ENCODE data around the gene AKT1. TPM values are rescaled to one million over a fixed set of nuclear protein-coding genes. Genes with fewer than 3 reads are reported as not detected.

AKT1 gene
- total and polyA plus RNA-seq, 2 of the 13 experiments (the other 11 are each of a cell fraction or from before 2014, with no cell fraction given) = 96.2 to 116 TPM

GRCh38 chr14:104724407-104724980 lies 71.1 kb downstream of the AKT1 start (continued):
- TF ChIP-seq HIC2 (CRISPR knock-in tag; IDR thresholded peaks at IDR 0.05; ENCODE audit: low read depth) = no peak
- no peak for TF ChIP-seq ZNF761 (CRISPR knock-in tag; conservative IDR thresholded peaks at IDR 0.05)
- TF ChIP-seq SSRP1 (CRISPR knock-in tag; IDR thresholded peaks at IDR 0.05) = no peak
- no peak for TF ChIP-seq MXD1 (CRISPR knock-in tag; IDR thresholded peaks at IDR 0.05)
- TF ChIP-seq MEIS2 (CRISPR knock-in tag; IDR thresholded peaks at IDR 0.05) = no peak
- TF ChIP-seq ADNP (CRISPR knock-in tag; IDR thresholded peaks at IDR 0.05) = no peak
- TF ChIP-seq ZNF629 (CRISPR knock-in tag; conservative IDR thresholded peaks at IDR 0.05) = no peak; the same call in 1 of the 2 replicates
- no peak for TF ChIP-seq BORCS8-MEF2B (CRISPR knock-in tag; IDR thresholded peaks at IDR 0.05)
- TF ChIP-seq ZC3H4 (CRISPR knock-in tag; IDR thresholded peaks at IDR 0.05; ENCODE audit: borderline replicate concordance) = no peak
- no peak for TF ChIP-seq NR2C2 (CRISPR knock-in tag; IDR thresholded peaks at IDR 0.05; ENCODE audit: borderline replicate concordance)
- TF ChIP-seq HMG20B (CRISPR knock-in tag; conservative IDR thresholded peaks at IDR 0.05) = no peak
